Liver (tissue), 9 donors: ENCODE results near the gene MYCL. TPM values are rescaled to one million over a fixed set of nuclear protein-coding genes. Genes with fewer than 3 reads are reported as not detected.

Experiments
- DNase-seq: peaks from one replicate; pipeline ENCODE4 v3.0.0-alpha.2; 2017; ENCODE audit warnings: low spot score
- H3K27ac ChIP-seq, 2 donors: one replicate each; pipeline ENCODE4 v1.7.0; 2013; ENCODE audit warnings: inconsistent platforms in 2 of 2, low read length in 2 of 2, control low read depth in 1 of 2, low read depth in 1 of 2, mild to moderate bottlenecking in 1 of 2
- H3K27me3 ChIP-seq, 4 donors: one replicate each; pipeline versions ENCODE4 v1.6.1 to v1.7.0; 2013; ENCODE audit warnings: low read length in 3 of 4, inconsistent platforms in 1 of 4, mild to moderate bottlenecking in 1 of 4, moderate library complexity in 1 of 4; ENCODE audit not compliant: control insufficient read depth in 4 of 4, insufficient read depth in 4 of 4
- H3K36me3 ChIP-seq, 4 donors: one replicate each; pipeline versions ENCODE4 v1.6.1 to v1.7.0; 2013; ENCODE audit warnings: low read length in 3 of 4, mild to moderate bottlenecking in 3 of 4, low read depth in 1 of 4, moderate library complexity in 1 of 4; ENCODE audit not compliant: control insufficient read depth in 4 of 4, insufficient read depth in 3 of 4
- H3K4me1 ChIP-seq, 4 donors: one replicate each; pipeline versions ENCODE4 v1.6.1 to v1.7.0; 2013; ENCODE audit warnings: low read length in 3 of 4, mild to moderate bottlenecking in 3 of 4, moderate library complexity in 1 of 4; ENCODE audit not compliant: control insufficient read depth in 4 of 4, insufficient read depth in 4 of 4
- H3K4me3 ChIP-seq, 3 donors: one replicate each; pipeline versions ENCODE4 v1.6.1 to v1.7.0; 2013; ENCODE audit warnings: low read length in 3 of 3, control low read depth in 1 of 3, low read depth in 1 of 3, mild to moderate bottlenecking in 1 of 3
- H3K9ac ChIP-seq, 2 donors: one replicate each; pipeline ENCODE4 v1.7.0; 2013; ENCODE audit warnings: low read length in 2 of 2, mild to moderate bottlenecking in 2 of 2, moderate library complexity in 2 of 2, control low read depth in 1 of 2, low read depth in 1 of 2
- H3K9me3 ChIP-seq, 4 donors: one replicate each; pipeline versions ENCODE4 v1.6.1 to v1.7.0; 2013; ENCODE audit warnings: low read length in 3 of 4; ENCODE audit not compliant: control insufficient read depth in 4 of 4
- EGR1 ChIP-seq, 2 donors: IDR thresholded peaks; 2 replicates each; pipeline ENCODE4 v1.6.1; 2016 to 2018; ENCODE audit warnings: antibody characterized with exemption in 2 of 2, low read depth in 2 of 2
- FOXA1 ChIP-seq: IDR thresholded peaks from 2 replicates; pipeline ENCODE4 v1.6.1; 2016; ENCODE audit warnings: antibody characterized with exemption
- FOXA2 ChIP-seq: IDR thresholded peaks from 2 replicates; pipeline ENCODE4 v1.6.1; 2016; ENCODE audit warnings: antibody characterized with exemption
- GABPA ChIP-seq, 2 donors: IDR thresholded peaks in 1 of 2; conservative IDR thresholded peaks in 1 of 2; 2 replicates each; pipeline ENCODE4 v1.6.1; 2016; ENCODE audit warnings: antibody characterized with exemption in 2 of 2, mild to moderate bottlenecking in 1 of 2, moderate library complexity in 1 of 2
- HNF4A ChIP-seq, 2 donors: conservative IDR thresholded peaks; 2 replicates each; pipeline ENCODE4 v1.6.1; 2016; ENCODE audit warnings: antibody characterized with exemption in 2 of 2, mild to moderate bottlenecking in 2 of 2
- HNF4G ChIP-seq: IDR thresholded peaks from 2 replicates; pipeline ENCODE4 v1.6.1; 2016; ENCODE audit warnings: antibody characterized with exemption
- JUND ChIP-seq, 2 donors: IDR thresholded peaks; 2 replicates each; pipeline ENCODE4 v1.6.1; 2016; ENCODE audit warnings: antibody characterized with exemption in 2 of 2
- NR2F2 ChIP-seq: IDR thresholded peaks from 2 replicates; pipeline ENCODE4 v1.6.1; 2016; ENCODE audit warnings: antibody characterized with exemption
- RAD21 ChIP-seq, 2 donors: IDR thresholded peaks; 2 replicates each; pipeline ENCODE4 v1.6.1; 2016; ENCODE audit warnings: antibody characterized with exemption in 2 of 2, mild to moderate bottlenecking in 2 of 2
- RXRA ChIP-seq, 2 donors: IDR thresholded peaks; 2 replicates each; pipeline ENCODE4 v1.6.1; 2017 to 2018; ENCODE audit warnings: antibody characterized with exemption in 2 of 2, mild to moderate bottlenecking in 1 of 2
- SP1 ChIP-seq: IDR thresholded peaks from 2 replicates; pipeline ENCODE4 v1.6.1; 2018; ENCODE audit warnings: antibody characterized with exemption, mild to moderate bottlenecking
- TAF1 ChIP-seq: conservative IDR thresholded peaks from 2 replicates; pipeline ENCODE4 v1.6.1; 2016; ENCODE audit warnings: antibody characterized with exemption, mild to moderate bottlenecking
- YY1 ChIP-seq: IDR thresholded peaks from 2 replicates; pipeline ENCODE4 v1.6.1; 2016; ENCODE audit warnings: antibody characterized with exemption, mild to moderate bottlenecking
- WGBS: extraction: QIAGEN DNeasy Blood & Tissue Kit; methylation state at CpG from one replicate; pipeline ENCODE4 v1.1.7; 2013; 5-methylcytosine and 5-hydroxymethylcytosine counted together
- polyA plus RNA-seq, 2 donors: library from polyadenylated mRNA; stranded (reverse) in 1 of 2; unstranded in 1 of 2; fragments of 200-250 nt in 1 of 2; fragments of >200 nt in 1 of 2; fragmentation: Nextera tagmentation in 1 of 2; extraction: Ambion mirVana in 1 of 2; gene quantifications; one replicate each; pipeline versions ENCODE4 v1.2.1 to v1.2.3, GENCODE V29; 2013 to 2015
- total RNA-seq, 2 donors: library from RNA; depleted of rRNA; stranded (reverse); fragments of >200 nt; gene quantifications; one replicate each; pipeline ENCODE4 v1.2.3, GENCODE V29; 2014
- TF ChIP-seq, protein P1 (sequence below): IDR thresholded peaks from 2 replicates; pipeline ENCODE4 v1.6.1; 2016; ENCODE audit warnings: antibody characterized with exemption
- TF ChIP-seq, protein P2 (sequence below): IDR thresholded peaks from 2 replicates; pipeline ENCODE4 v1.6.1; 2016; ENCODE audit warnings: antibody characterized with exemption
- TF ChIP-seq, protein P3 (sequence below): IDR thresholded peaks from 2 replicates; pipeline ENCODE4 v1.6.1; 2016; ENCODE audit warnings: antibody characterized with exemption, mild to moderate bottlenecking
- TF ChIP-seq, protein P4 (sequence below): fragments of 150-350 bp; IDR thresholded peaks from 2 replicates; pipeline ENCODE4 v1.5.1; 2017; ENCODE audit warnings: improper control_type of control experiment, low read depth, low read length; ENCODE audit not compliant: missing input control
- TF ChIP-seq, protein P5 (sequence below): IDR thresholded peaks from 2 replicates; pipeline ENCODE4 v1.6.1; 2016; ENCODE audit warnings: antibody characterized with exemption
- donor health status: healthy.
- donor health status: healthy.
- donor health status: healthy.
- donor health status: healthy.
- donor health status: healthy.

MYCL gene
- total and polyA plus RNA-seq, 4 donors = 1.8 to 6.6 (median 2.5) TPM

DNA sequence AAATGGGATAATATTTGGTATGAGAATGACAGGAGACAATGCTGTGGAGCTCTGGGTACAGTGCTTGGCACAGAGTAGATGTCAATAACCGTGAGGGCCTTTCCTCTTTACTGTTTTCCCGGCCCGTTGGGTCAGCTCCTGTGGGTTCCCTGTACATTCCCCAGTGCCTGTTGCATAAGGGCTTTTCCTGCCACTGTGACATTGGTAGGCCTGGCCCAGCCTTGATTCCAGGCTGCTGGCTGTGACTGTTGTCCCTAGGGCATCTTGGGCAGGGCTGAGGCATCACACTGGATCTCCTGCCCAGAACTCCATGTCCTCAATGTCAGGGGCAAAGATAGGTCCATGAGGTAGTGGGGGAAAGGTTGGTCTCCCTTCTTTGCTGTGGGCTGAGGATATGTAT lies 25.8 kb upstream of the MYCL start:
- no peaks in the 10 kb centered on the region for H3K36me3 ChIP-seq

More for the DNA sequence above, 25.8 kb upstream of the MYCL start:
- 31% methylated on average over 3 of the region's 3 CpGs for whole genome bisulfite sequencing
- no peaks in the 10 kb centered on the region for H3K9me3 ChIP-seq
- no peak for DNase-seq
- H3K4me1 ChIP-seq = peaks cover 22 to 65% (median 55%) of the 10 kb centered on the region in 4 donors
- peak overlapping the region; percentile 79 to 91 for H3K27ac ChIP-seq
- H3K4me3 ChIP-seq = peak overlapping the region in 1 of 3 donors; percentile 4
- TF ChIP-seq, protein P1, sequence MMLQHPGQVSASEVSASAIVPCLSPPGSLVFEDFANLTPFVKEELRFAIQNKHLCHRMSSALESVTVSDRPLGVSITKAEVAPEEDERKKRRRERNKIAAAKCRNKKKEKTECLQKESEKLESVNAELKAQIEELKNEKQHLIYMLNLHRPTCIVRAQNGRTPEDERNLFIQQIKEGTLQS = peak; percentile 87
- TF ChIP-seq EGR1 (IDR thresholded peaks at IDR 0.05; ENCODE audit: low read depth in 2 of 2) = peak; percentile 34 to 91
- peak in 1 of 2 donors; percentile 40 for TF ChIP-seq GABPA (IDR thresholded peaks at IDR 0.05 in 1 of 2, conservative IDR thresholded peaks at IDR 0.05 in 1 of 2)
- TF ChIP-seq RAD21 (IDR thresholded peaks at IDR 0.05) = peak in 1 of 2 donors; percentile 67
- peak; percentile 80 for TF ChIP-seq FOXA2
- TF ChIP-seq, protein P2, sequence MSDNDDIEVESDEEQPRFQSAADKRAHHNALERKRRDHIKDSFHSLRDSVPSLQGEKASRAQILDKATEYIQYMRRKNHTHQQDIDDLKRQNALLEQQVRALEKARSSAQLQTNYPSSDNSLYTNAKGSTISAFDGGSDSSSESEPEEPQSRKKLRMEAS = peak; percentile 99
- peak; percentile 25 for TF ChIP-seq TAF1
- TF ChIP-seq JUND (IDR thresholded peaks at IDR 0.05) = peak; percentile 89 to 94
- peak; percentile 100 for TF ChIP-seq RXRA (IDR thresholded peaks at IDR 0.05)
- TF ChIP-seq, protein P3, sequence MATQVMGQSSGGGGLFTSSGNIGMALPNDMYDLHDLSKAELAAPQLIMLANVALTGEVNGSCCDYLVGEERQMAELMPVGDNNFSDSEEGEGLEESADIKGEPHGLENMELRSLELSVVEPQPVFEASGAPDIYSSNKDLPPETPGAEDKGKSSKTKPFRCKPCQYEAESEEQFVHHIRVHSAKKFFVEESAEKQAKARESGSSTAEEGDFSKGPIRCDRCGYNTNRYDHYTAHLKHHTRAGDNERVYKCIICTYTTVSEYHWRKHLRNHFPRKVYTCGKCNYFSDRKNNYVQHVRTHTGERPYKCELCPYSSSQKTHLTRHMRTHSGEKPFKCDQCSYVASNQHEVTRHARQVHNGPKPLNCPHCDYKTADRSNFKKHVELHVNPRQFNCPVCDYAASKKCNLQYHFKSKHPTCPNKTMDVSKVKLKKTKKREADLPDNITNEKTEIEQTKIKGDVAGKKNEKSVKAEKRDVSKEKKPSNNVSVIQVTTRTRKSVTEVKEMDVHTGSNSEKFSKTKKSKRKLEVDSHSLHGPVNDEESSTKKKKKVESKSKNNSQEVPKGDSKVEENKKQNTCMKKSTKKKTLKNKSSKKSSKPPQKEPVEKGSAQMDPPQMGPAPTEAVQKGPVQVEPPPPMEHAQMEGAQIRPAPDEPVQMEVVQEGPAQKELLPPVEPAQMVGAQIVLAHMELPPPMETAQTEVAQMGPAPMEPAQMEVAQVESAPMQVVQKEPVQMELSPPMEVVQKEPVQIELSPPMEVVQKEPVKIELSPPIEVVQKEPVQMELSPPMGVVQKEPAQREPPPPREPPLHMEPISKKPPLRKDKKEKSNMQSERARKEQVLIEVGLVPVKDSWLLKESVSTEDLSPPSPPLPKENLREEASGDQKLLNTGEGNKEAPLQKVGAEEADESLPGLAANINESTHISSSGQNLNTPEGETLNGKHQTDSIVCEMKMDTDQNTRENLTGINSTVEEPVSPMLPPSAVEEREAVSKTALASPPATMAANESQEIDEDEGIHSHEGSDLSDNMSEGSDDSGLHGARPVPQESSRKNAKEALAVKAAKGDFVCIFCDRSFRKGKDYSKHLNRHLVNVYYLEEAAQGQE = peak; percentile 43
- TF ChIP-seq HNF4A (conservative IDR thresholded peaks at IDR 0.05) = peak; percentile 97 to 98
- TF ChIP-seq, protein P4, sequence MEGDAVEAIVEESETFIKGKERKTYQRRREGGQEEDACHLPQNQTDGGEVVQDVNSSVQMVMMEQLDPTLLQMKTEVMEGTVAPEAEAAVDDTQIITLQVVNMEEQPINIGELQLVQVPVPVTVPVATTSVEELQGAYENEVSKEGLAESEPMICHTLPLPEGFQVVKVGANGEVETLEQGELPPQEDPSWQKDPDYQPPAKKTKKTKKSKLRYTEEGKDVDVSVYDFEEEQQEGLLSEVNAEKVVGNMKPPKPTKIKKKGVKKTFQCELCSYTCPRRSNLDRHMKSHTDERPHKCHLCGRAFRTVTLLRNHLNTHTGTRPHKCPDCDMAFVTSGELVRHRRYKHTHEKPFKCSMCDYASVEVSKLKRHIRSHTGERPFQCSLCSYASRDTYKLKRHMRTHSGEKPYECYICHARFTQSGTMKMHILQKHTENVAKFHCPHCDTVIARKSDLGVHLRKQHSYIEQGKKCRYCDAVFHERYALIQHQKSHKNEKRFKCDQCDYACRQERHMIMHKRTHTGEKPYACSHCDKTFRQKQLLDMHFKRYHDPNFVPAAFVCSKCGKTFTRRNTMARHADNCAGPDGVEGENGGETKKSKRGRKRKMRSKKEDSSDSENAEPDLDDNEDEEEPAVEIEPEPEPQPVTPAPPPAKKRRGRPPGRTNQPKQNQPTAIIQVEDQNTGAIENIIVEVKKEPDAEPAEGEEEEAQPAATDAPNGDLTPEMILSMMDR = no peak
- TF ChIP-seq, protein P5, sequence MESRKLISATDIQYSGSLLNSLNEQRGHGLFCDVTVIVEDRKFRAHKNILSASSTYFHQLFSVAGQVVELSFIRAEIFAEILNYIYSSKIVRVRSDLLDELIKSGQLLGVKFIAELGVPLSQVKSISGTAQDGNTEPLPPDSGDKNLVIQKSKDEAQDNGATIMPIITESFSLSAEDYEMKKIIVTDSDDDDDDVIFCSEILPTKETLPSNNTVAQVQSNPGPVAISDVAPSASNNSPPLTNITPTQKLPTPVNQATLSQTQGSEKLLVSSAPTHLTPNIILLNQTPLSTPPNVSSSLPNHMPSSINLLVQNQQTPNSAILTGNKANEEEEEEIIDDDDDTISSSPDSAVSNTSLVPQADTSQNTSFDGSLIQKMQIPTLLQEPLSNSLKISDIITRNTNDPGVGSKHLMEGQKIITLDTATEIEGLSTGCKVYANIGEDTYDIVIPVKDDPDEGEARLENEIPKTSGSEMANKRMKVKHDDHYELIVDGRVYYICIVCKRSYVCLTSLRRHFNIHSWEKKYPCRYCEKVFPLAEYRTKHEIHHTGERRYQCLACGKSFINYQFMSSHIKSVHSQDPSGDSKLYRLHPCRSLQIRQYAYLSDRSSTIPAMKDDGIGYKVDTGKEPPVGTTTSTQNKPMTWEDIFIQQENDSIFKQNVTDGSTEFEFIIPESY = peak; percentile 76
- TF ChIP-seq NR2F2 = peak; percentile 64
- peak; percentile 72 for TF ChIP-seq YY1
- peak; percentile 67 for TF ChIP-seq FOXA1
- peak; percentile 100 for TF ChIP-seq SP1
- TF ChIP-seq HNF4G = peak; percentile 96
- no peak overlapping the region for H3K9ac ChIP-seq
- no peaks in the 10 kb centered on the region for H3K27me3 ChIP-seq
